ENCODE data around the gene POLR2F. TPM values are rescaled to one million over a fixed set of nuclear protein-coding genes. Genes with fewer than 3 reads are reported as not detected.

Gene POLR2F
- total and polyA plus RNA-seq, 9 of the 15 experiments (the other 6 are each of a cell fraction or from before 2014, with no cell fraction given), result 98.9 to 410 (median 168) TPM

DNA sequence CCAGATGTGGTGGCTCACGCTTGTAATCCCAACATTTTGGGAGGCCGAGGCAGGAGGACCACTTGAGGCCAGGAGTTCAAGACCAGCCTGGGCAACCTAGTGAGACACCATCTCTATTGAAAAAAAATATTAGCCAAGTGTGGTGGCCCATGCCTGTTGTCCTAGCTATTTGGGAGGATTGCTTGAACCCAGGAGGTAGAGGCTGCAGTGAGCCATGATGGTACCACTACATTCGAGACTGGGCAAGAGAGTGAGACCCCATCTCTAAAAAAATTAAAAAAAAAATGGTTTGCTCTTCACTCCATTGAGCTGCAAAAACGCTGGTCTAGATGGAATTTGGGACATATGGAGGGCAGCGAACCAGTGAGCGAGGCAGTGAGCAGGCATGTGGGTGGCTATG lies 52.4 kb downstream of the POLR2F start:
- Histone ChIP-seq H3K9me1 (ENCODE audit: control insufficient read depth, insufficient read depth, low read length) (no peaks in the 10 kb centered on the region), H3K27me3 (ENCODE audit: control insufficient read depth in 2 of 2, insufficient read depth in 2 of 2, low read length in 2 of 2) (no peaks in the 10 kb centered on the region), H3K9ac (ENCODE audit: insufficient read depth in 1 of 2, low read depth in 2 of 2, low read length in 2 of 2) (no peak overlapping the region), H4K20me1 (replicated peaks; ENCODE audit: control insufficient read depth, insufficient read depth, low read length) (no peaks in the 10 kb centered on the region), H3K4me3 (no peak overlapping the region), H3K4me1 (replicated peaks in 1 of 2; ENCODE audit: control insufficient read depth in 2 of 2, insufficient read depth in 2 of 2, low read length in 2 of 2) (peaks cover 0 to 3% of the 10 kb centered on the region in 2 experiments; a peak in 1 of 5 replicates), H3K36me3 (ENCODE audit: control insufficient read depth, insufficient read depth, low read length) (no peaks in the 10 kb centered on the region), H3K79me2 (ENCODE audit: control insufficient read depth, insufficient read depth, low read length) (no peaks in the 10 kb centered on the region), H3K27ac (ENCODE audit: extremely low read depth, low read depth, low read length) (no peak overlapping the region), H3K4me2 (ENCODE audit: insufficient read depth, low read length) (no peak overlapping the region), H2AFZ (ENCODE audit: low read depth, low read length) (no peak overlapping the region), H3K9me3 (replicated peaks; ENCODE audit: control insufficient read depth, insufficient read depth, low read depth, low read length) (no peaks in the 10 kb centered on the region)
- intact Hi-C loops (cut with micrococcal nuclease), result no loop called here
- no peak for ATAC-seq
- TF ChIP-seq NR1H2 (CRISPR knock-in tag; IDR thresholded peaks at IDR 0.05) (no peak), ZNF121 (CRISPR knock-in tag; conservative IDR thresholded peaks at IDR 0.05) (peak; percentile 39; the same call in 1 of the 2 replicates)
- POLR2A ChIA-PET, result interaction anchor here (0.6 kb wide), 1 partner anchor 175 kb away, joined by 3 read pairs; no protein-coding TSS in a partner anchor
- CTCF ChIA-PET (ENCODE audit: low intra/inter-chr PET ratio), result no interaction called here
- no peak for DNase-seq (ENCODE audit: extremely low read depth in 1 of 4, low spot score in 3 of 4)
- 13% methylated on average over 6 of the region's 6 CpGs for WGBS (ENCODE audit: insufficient coverage, low coverage, missing lambda C conversion rate)
- FAIRE-seq, result no peak
- BruUV-seq (replicated peaks), result no TSS peak
- in situ Hi-C loops (cut with MboI), result no loop called here

DNA sequence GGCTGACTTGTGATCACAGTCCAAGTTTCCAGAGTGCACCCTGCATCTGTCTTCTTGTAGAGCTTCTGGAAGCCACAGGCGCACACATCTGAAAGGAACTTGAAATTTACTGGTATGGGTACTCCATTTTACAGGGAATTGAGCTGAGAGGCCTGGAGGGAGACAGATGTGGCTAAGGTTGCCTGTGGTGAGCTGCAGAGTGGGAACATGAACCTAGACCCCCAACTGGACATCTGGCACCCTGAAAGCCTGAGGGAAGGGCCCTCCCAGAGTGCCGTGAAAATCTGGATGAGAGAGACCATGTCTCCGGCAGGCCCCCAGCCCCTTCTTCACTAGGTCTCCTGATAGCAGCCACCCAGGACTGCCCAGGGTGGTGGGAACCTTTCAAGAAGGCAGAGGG lies 53.4 kb downstream of the POLR2F start:
- in situ Hi-C loops (cut with MboI) (no loop called here), intact Hi-C loops (cut with micrococcal nuclease) (no loop called here)
- Histone ChIP-seq H3K27me3 (ENCODE audit: control insufficient read depth in 2 of 2, insufficient read depth in 2 of 2, low read length in 2 of 2) (no peaks in the 10 kb centered on the region), H3K27ac (ENCODE audit: extremely low read depth, low read depth, low read length) (no peak overlapping the region), H3K79me2 (ENCODE audit: control insufficient read depth, insufficient read depth, low read length) (no peaks in the 10 kb centered on the region), H3K9me1 (ENCODE audit: control insufficient read depth, insufficient read depth, low read length) (no peaks in the 10 kb centered on the region), H2AFZ (ENCODE audit: low read depth, low read length) (no peak overlapping the region), H3K4me1 (replicated peaks in 1 of 2; ENCODE audit: control insufficient read depth in 2 of 2, insufficient read depth in 2 of 2, low read length in 2 of 2) (peaks cover 0 to 3% of the 10 kb centered on the region in 2 experiments; a peak in 1 of 5 replicates), H3K4me2 (ENCODE audit: insufficient read depth, low read length) (no peak overlapping the region), H4K20me1 (replicated peaks; ENCODE audit: control insufficient read depth, insufficient read depth, low read length) (no peaks in the 10 kb centered on the region), H3K36me3 (ENCODE audit: control insufficient read depth, insufficient read depth, low read length) (no peaks in the 10 kb centered on the region), H3K9me3 (replicated peaks; ENCODE audit: control insufficient read depth, insufficient read depth, low read depth, low read length) (no peaks in the 10 kb centered on the region), H3K9ac (ENCODE audit: insufficient read depth in 1 of 2, low read depth in 2 of 2, low read length in 2 of 2) (no peak overlapping the region; a peak in 1 of 4 replicates), H3K4me3 (no peak overlapping the region)
- no peak for ATAC-seq
- POLR2A ChIA-PET, result interaction anchor here (0.6 to 0.9 kb wide), 3 partner anchors 11 to 55 kb away, joined by 3 to 4 read pairs (median 3); no protein-coding TSS in a partner anchor
- no TSS peak for BruUV-seq (replicated peaks)
- DNase-seq (ENCODE audit: extremely low read depth in 1 of 4, low spot score in 3 of 4), result no peak
- FAIRE-seq, result no peak
- WGBS (ENCODE audit: insufficient coverage, low coverage, missing lambda C conversion rate), result 68% methylated on average over 3 of the region's 3 CpGs
- CTCF ChIA-PET (ENCODE audit: low intra/inter-chr PET ratio), result no interaction called here
- TF ChIP-seq, protein P1, sequence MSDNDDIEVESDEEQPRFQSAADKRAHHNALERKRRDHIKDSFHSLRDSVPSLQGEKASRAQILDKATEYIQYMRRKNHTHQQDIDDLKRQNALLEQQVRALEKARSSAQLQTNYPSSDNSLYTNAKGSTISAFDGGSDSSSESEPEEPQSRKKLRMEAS (CRISPR knock-in tag; IDR thresholded peaks at IDR 0.05), result no peak
- TF ChIP-seq COPS2 (conservative IDR thresholded peaks at IDR 0.05), result no peak
- no peak for TF ChIP-seq BDP1 (IDR thresholded peaks at IDR 0.05; ENCODE audit: insufficient read depth, insufficient read length)
- TF ChIP-seq ETV6 (IDR thresholded peaks at IDR 0.05; ENCODE audit: borderline replicate concordance in 1 of 2, low read depth in 2 of 2, low read length in 1 of 2), result no peak
- no peak for TF ChIP-seq ETV6 (CRISPR knock-in tag; IDR thresholded peaks at IDR 0.05; ENCODE audit: borderline replicate concordance)
- TF ChIP-seq, protein P2, sequence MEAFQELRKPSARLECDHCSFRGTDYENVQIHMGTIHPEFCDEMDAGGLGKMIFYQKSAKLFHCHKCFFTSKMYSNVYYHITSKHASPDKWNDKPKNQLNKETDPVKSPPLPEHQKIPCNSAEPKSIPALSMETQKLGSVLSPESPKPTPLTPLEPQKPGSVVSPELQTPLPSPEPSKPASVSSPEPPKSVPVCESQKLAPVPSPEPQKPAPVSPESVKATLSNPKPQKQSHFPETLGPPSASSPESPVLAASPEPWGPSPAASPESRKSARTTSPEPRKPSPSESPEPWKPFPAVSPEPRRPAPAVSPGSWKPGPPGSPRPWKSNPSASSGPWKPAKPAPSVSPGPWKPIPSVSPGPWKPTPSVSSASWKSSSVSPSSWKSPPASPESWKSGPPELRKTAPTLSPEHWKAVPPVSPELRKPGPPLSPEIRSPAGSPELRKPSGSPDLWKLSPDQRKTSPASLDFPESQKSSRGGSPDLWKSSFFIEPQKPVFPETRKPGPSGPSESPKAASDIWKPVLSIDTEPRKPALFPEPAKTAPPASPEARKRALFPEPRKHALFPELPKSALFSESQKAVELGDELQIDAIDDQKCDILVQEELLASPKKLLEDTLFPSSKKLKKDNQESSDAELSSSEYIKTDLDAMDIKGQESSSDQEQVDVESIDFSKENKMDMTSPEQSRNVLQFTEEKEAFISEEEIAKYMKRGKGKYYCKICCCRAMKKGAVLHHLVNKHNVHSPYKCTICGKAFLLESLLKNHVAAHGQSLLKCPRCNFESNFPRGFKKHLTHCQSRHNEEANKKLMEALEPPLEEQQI (IDR thresholded peaks at IDR 0.05), result no peak
- TF ChIP-seq ZNF347 (CRISPR knock-in tag; IDR thresholded peaks at IDR 0.05; ENCODE audit: low read depth), result no peak
- TF ChIP-seq, protein P3, sequence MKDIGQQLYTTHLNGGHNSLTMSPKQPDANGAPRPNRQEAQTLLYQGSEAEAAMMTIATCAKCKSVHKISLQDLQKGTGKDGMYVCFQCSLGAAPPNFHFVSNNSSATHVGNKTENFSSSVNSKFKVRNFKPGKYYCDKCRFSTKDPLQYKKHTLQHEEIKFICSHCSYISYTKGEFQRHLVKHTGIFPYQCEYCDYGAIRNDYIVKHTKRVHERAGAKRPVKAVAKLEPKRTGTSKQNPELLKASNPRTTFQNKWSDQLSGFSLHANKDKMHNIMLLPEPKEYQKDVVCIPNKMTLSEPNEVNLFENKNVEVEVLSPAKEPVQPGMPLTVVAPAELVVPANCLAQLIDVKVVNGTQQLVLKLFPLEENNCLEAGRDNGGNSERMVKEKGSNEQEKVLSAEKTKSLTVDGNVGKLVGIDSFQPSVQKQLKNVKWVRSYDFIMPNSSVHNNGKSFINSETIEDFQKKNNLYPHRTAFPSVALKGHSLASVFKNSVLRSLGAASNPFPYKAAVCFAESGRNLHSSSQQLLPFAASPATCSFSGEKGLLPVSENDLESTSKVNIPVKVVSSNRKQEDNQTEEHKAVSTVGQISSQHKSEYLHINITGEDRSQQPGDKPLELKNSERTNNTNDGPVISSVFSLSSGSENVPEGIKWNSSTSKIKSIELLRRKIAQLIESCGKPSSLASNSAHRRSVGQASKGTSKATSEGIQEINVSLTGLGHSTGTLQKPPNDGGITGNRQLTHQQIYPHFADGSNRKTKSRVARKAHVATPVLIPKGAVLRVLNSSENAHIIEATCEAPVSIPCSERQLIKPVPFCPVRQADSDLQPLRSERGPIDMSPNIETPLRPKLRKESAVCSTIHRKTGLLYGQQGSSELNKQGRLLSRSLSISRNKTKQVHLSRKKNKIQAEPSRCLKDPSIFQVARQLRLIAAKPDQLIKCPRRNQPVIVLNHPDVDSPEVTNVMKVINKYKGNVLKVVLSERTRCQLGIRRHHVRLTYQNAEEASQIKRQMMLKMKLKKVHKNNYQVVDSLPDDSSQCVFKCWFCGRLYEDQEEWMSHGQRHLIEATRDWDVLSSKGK (CRISPR knock-in tag; IDR thresholded peaks at IDR 0.05), result no peak
